Measurements from ENCODE around the gene ATF2. TPM values are rescaled to one million over a fixed set of nuclear protein-coding genes. Genes with fewer than 3 reads are reported as not detected.

ATF2 gene
- total and polyA plus RNA-seq, 2 of the 13 experiments (the other 11 are each of a cell fraction or from before 2014, with no cell fraction given), result 91.6 to 95.1 TPM

GRCh38 chr2:175168564-175168945, 552 bp upstream of the ATF2 start (continued):
- TF ChIP-seq ZNF607 (CRISPR knock-in tag; IDR thresholded peaks at IDR 0.05; ENCODE audit: borderline replicate concordance), result 0 out of 2 replicates have a peak, but pooled peaks have one; percentile 3
- 0 out of 2 replicates have a peak, but pooled peaks have one; percentile 16 for TF ChIP-seq KLF11 (CRISPR knock-in tag; IDR thresholded peaks at IDR 0.05)
- TF ChIP-seq ATF7-NPFF (CRISPR knock-in tag; IDR thresholded peaks at IDR 0.05; ENCODE audit: low read depth), result 0 out of 2 replicates have a peak, but pooled peaks have one; percentile 6

GRCh38 chr2:175167076-175167791, 769 bp downstream of the ATF2 start:
- H3K9me3 ChIP-seq (ENCODE audit: low read length), result no peaks in the 10 kb centered on the region
- intact Hi-C loops (cut with micrococcal nuclease; ENCODE audit: unreplicated experiment), result no loop called here
- CTCF ChIA-PET (ENCODE audit: low intra/inter-chr PET ratio, low total read pairs), result no interaction called here
- H3K4me2 ChIP-seq (ENCODE audit: low read depth, low read length), result peak overlapping the region; percentile 74
- ATAC-seq (peak; percentile 12; the same call in 2 of the 3 replicates), FAIRE-seq (no peak), DNase-seq (ENCODE audit: low spot score) (peak; percentile 40)
- H3K4me3 ChIP-seq (replicated peaks in 1 of 3; ENCODE audit: insufficient read depth in 1 of 3, low read depth in 2 of 3, low read length in 3 of 3), result peak overlapping the region; percentile 84 to 100 (median 92)
- H3K79me2 ChIP-seq (ENCODE audit: insufficient read depth, low read length), result peaks cover 62% of the 10 kb centered on the region
- peak overlapping the region; percentile 100 for H3K9ac ChIP-seq (ENCODE audit: insufficient read depth, low read depth, low read length)
- H2AFZ ChIP-seq (ENCODE audit: low read length), result no peak overlapping the region
- no peaks in the 10 kb centered on the region for H3K36me3 ChIP-seq (replicated peaks in 1 of 2; ENCODE audit: control insufficient read depth in 1 of 2, insufficient read depth in 2 of 2, low read length in 2 of 2)
- H4K20me1 ChIP-seq (ENCODE audit: insufficient read depth, low read length), result peaks cover 17% of the 10 kb centered on the region
- BruUV-seq (replicated peaks), result no TSS peak
- H3K4me1 ChIP-seq (ENCODE audit: insufficient read depth, low read length), result peaks cover 38% of the 10 kb centered on the region
- no peaks in the 10 kb centered on the region; a peak in 1 of 5 replicates for H3K27me3 ChIP-seq (ENCODE audit: control insufficient read depth in 1 of 2, insufficient read depth in 2 of 2, low read length in 2 of 2)
- H3K27ac ChIP-seq (ENCODE audit: extremely low read length, insufficient read depth, low read length), result peak overlapping the region; percentile 99
- under 1% methylated on average over 31 of the region's 32 CpGs for WGBS (ENCODE audit: low lambda C conversion rate)
- in situ Hi-C loops (cut with HindIII; ENCODE audit: extremely low pct_ligation_motif_present, low pct_unique_long_range_greater_than_20kb), result no loop called here
- POLR2A ChIA-PET, result interaction anchor here (0.7 to 1.6 kb wide), 7 partner anchors 10 to 136 kb away, joined by 3 to 6 read pairs (median 3); no protein-coding TSS in a partner anchor
- no peak; the same call in 1 of the 2 replicates for TF ChIP-seq HIC2 (CRISPR knock-in tag; IDR thresholded peaks at IDR 0.05; ENCODE audit: low read depth)
- no peak for TF ChIP-seq ZMYM3 (CRISPR knock-in tag; IDR thresholded peaks at IDR 0.05)
- no peak; the same call in 1 of the 2 replicates for TF ChIP-seq CENPT (CRISPR knock-in tag; IDR thresholded peaks at IDR 0.05; ENCODE audit: low read depth)
- 0 out of 2 replicates have a peak, but pooled peaks have one; percentile 57 for TF ChIP-seq SMAD9 (CRISPR knock-in tag; IDR thresholded peaks at IDR 0.05)
- TF ChIP-seq NFE2 (CRISPR knock-in tag; IDR thresholded peaks at IDR 0.05), result no peak
- 0 out of 2 replicates have a peak, but pooled peaks have one; percentile 27 for TF ChIP-seq KIAA2018 (CRISPR knock-in tag; IDR thresholded peaks at IDR 0.05; ENCODE audit: borderline replicate concordance)
- no peak for TF ChIP-seq ZNF747 (CRISPR knock-in tag; IDR thresholded peaks at IDR 0.05; ENCODE audit: borderline replicate concordance)
- no peak for TF ChIP-seq ZNF75D (CRISPR knock-in tag; IDR thresholded peaks at IDR 0.05; ENCODE audit: borderline replicate concordance)
- 0 out of 2 replicates have a peak, but pooled peaks have one; percentile 32 for TF ChIP-seq ZFP36L1 (CRISPR knock-in tag; IDR thresholded peaks at IDR 0.05)

Data from HepG2 (cell line).